GM12878 (cell line): ENCODE data around the gene MTMR3. TPM values are rescaled to one million over a fixed set of nuclear protein-coding genes. Genes with fewer than 3 reads are reported as not detected.

Experiments
- ATAC-seq: fragments of 200-7000 bp; cut with Tn5 transposase; 3 replicates; pipeline ENCODE4 v1.9.1; 2020; ENCODE audit warnings: mild to moderate bottlenecking, moderate library complexity
- BruUV-seq: library from RNA; stranded (reverse); fragments of 400-500 nt; replicated peaks from 2 replicates; lab custom pipeline; 2021; lab: Mats Ljungman, UMichigan
- CTCF ChIA-PET: fragments of 300-600 bp; sonication (Branson Sonifier 250); formaldehyde crosslinking; extraction: SDS; loops from one replicate; lab custom pipeline; 2021; ENCODE audit warnings: inconsistent platforms; lab: Yijun Ruan, JAX
- POLR2A ChIA-PET: fragments of 350-600 bp; formaldehyde crosslinking; extraction: SDS; loops from one replicate; lab custom pipeline; 2021; ENCODE audit warnings: inconsistent platforms; lab: Charles Lee
- RAD21 ChIA-PET: fragments of 300-600 bp; sonication (Branson Sonifier 250); formaldehyde crosslinking; loops from one replicate; lab custom pipeline; 2023; ENCODE audit warnings: antibody characterized with exemption; ENCODE audit not compliant: unreplicated experiment; lab: Charles Lee
- SMC1A ChIA-PET: fragments of 300-600 bp; sonication (Branson Sonifier 250); formaldehyde crosslinking; loops from one replicate; lab custom pipeline; 2023; ENCODE audit not compliant: unreplicated experiment, uncharacterized antibody; lab: Charles Lee
- DNase-seq: peaks from one replicate; pipeline ENCODE4 v3.0.0-alpha.2; 2011; ENCODE audit warnings: low read depth, low spot score
- FAIRE-seq: peaks from 3 replicates; lab custom pipeline; 2011; peaks lifted over from hg19 to GRCh38; lab: Jason Lieb, UNC
- H2AFZ ChIP-seq: 2 replicates; pipeline ENCODE4 v1.6.0; 2011; ENCODE audit warnings: low read depth, low read length, control low read depth; ENCODE audit not compliant: control insufficient read depth
- H3K27ac ChIP-seq: 2 replicates; pipeline ENCODE4 v1.5.1; 2011; ENCODE audit warnings: control low read depth; ENCODE audit not compliant: control insufficient read depth, insufficient read depth
- H3K27me3 ChIP-seq, 2 experiments: replicated peaks in 1 of 2; 2 replicates each; pipeline versions ENCODE4 v1.6.0 to v1.6.1; 2011; ENCODE audit warnings: low read length in 1 of 2; ENCODE audit not compliant: control insufficient read depth in 2 of 2, insufficient read depth in 2 of 2
- H3K36me3 ChIP-seq, 2 experiments: 2 replicates each; pipeline ENCODE4 v1.5.1; 2011; ENCODE audit warnings: low read length in 1 of 2; ENCODE audit not compliant: control insufficient read depth in 2 of 2, insufficient read depth in 2 of 2
- H3K4me1 ChIP-seq: 2 replicates; pipeline ENCODE4 v1.6.1; 2011; ENCODE audit warnings: mild to moderate bottlenecking, low read length, moderate library complexity, mixed read lengths; ENCODE audit not compliant: control insufficient read depth, insufficient read depth
- H3K4me2 ChIP-seq: 2 replicates; pipeline ENCODE4 v1.6.0; 2011; ENCODE audit warnings: control low read depth; ENCODE audit not compliant: control insufficient read depth, insufficient read depth
- H3K4me3 ChIP-seq: fragments of 200-600 bp; sonication (generic); 2 replicates; pipeline ENCODE4 v1.5.1; 2016
- H3K79me2 ChIP-seq: 2 replicates; pipeline ENCODE4 v1.6.0; 2011; ENCODE audit warnings: low read length; ENCODE audit not compliant: control insufficient read depth, insufficient read depth
- H3K9ac ChIP-seq: 2 replicates; pipeline ENCODE4 v1.8.0; 2011; ENCODE audit warnings: low read length, control low read depth, mixed read lengths; ENCODE audit not compliant: control insufficient read depth, insufficient read depth
- H3K9me3 ChIP-seq: replicated peaks from 3 replicates; pipeline ENCODE4 v1.5.1; 2011; ENCODE audit warnings: mild to moderate bottlenecking, low read length; ENCODE audit not compliant: control insufficient read depth, insufficient read depth
- H4K20me1 ChIP-seq: 2 replicates; pipeline ENCODE4 v1.6.0; 2011; ENCODE audit not compliant: control insufficient read depth, insufficient read depth
- ASH2L ChIP-seq: fragments of 300-600, 200-600 bp; sonication (generic); IDR thresholded peaks from 2 replicates; pipeline ENCODE4 v1.6.1; 2017; ENCODE audit warnings: low read depth, mild to moderate bottlenecking, borderline replicate concordance
- HDAC2 ChIP-seq: fragments of 200-600 bp; sonication (generic); IDR thresholded peaks from 2 replicates; pipeline ENCODE4 v1.6.1; 2017
- IKZF2 ChIP-seq, 2 experiments: fragments of 450-650 bp; IDR thresholded peaks; 2 replicates each; pipeline ENCODE4 v1.6.1; 2017; ENCODE audit warnings: mild to moderate bottlenecking in 2 of 2, moderate library complexity in 2 of 2
- KAT2A ChIP-seq: conservative IDR thresholded peaks from 2 replicates; pipeline ENCODE4 v1.6.1; 2011; ENCODE audit warnings: low read depth, low read length; ENCODE audit not compliant: control insufficient read depth
- KDM1A ChIP-seq: fragments of 200-600 bp; sonication (generic); IDR thresholded peaks from 2 replicates; pipeline ENCODE4 v1.6.1; 2016; ENCODE audit warnings: borderline replicate concordance
- LARP7 ChIP-seq: fragments of 450-650 bp; IDR thresholded peaks from 2 replicates; pipeline ENCODE4 v1.6.1; 2017; ENCODE audit warnings: mild to moderate bottlenecking
- NFYA ChIP-seq: IDR thresholded peaks from 2 replicates; pipeline ENCODE4 v1.6.1; 2011; ENCODE audit warnings: low read depth, mild to moderate bottlenecking, low read length, improper control_type of control experiment, borderline replicate concordance
- NKRF ChIP-seq: fragments of 450-650 bp; conservative IDR thresholded peaks from 2 replicates; pipeline ENCODE4 v1.6.1; 2017; ENCODE audit warnings: mild to moderate bottlenecking, moderate library complexity
- WGBS: methylation state at CpG from one replicate; pipeline ENCODE4 v1.1.6; 2016; ENCODE audit warnings: low lambda C conversion rate; ENCODE audit not compliant: insufficient replicate concordance, insufficient coverage; ENCODE audit errors: missing lambda C conversion rate; 5-methylcytosine and 5-hydroxymethylcytosine counted together
- in situ Hi-C: fragments of 300-500 bp; cut with MboI; formaldehyde crosslinking; loops from 9 replicates; pipeline ENCODE4 v1.14.3; 2018; ENCODE audit warnings: mixed read lengths
- intact Hi-C: fragments of 100-400 bp; cut with micrococcal nuclease; formaldehyde crosslinking; loops from one replicate; pipeline ENCODE4 v1.14.2; 2022; ENCODE audit not compliant: unreplicated experiment
- polyA plus RNA-seq, 11 experiments: library from polyadenylated mRNA; depleted of rRNA in 4 of 11; unstranded in 6 of 11; stranded (reverse) in 5 of 11; fragments of >200 nt; fragmentation: Nextera tagmentation in 4 of 11; fragmentation: Illumina TruSeq in 1 of 11; extraction: Ambion mirVana in 4 of 11; extraction: Trizol in 1 of 11; gene quantifications; 1 replicate in 1 of 11; 2 replicates in 10 of 11; pipeline versions ENCODE4 v1.2.1 to v1.2.3, GENCODE V29; 2011 to 2016; ENCODE audit warnings: inconsistent platforms in 2 of 11, missing spikeins in 2 of 11, low read depth in 1 of 11
- total RNA-seq, 4 experiments: library from RNA; depleted of rRNA in 3 of 4; stranded (reverse); fragments of >200 nt in 3 of 4; fragmentation: Illumina TruSeq in 1 of 4; extraction: Trizol in 1 of 4; gene quantifications; 2 replicates each; pipeline versions ENCODE4 v1.2.1 to v1.2.3, GENCODE V29; 2013 to 2021

MTMR3 gene
- total and polyA plus RNA-seq, 10 of the 15 experiments (the other 5 are each of a cell fraction or from before 2014, with no cell fraction given) = 1.4 to 23.7 (median 10.6) TPM

- in situ Hi-C loops = no loop called here
- CTCF ChIA-PET = interaction anchor here (0.8 to 1.8 kb wide), 2 partner anchors 16 to 392 kb away, joined by 3 to 9 read pairs; no protein-coding TSS in a partner anchor
- POLR2A ChIA-PET = no interaction called here
- H3K9ac ChIP-seq = no peak overlapping the region
- intact Hi-C loops = loop anchor here (10.0 kb wide), 1 partner anchor 104 kb away; the partner anchor contains the start of gene MTMR3
- RAD21 ChIA-PET = no interaction called here
- BruUV-seq = no TSS peak
- H2AFZ ChIP-seq = no peak overlapping the region
- H3K27ac ChIP-seq = no peak overlapping the region
- no peaks in the 10 kb centered on the region for H3K79me2 ChIP-seq
- no peaks in the 10 kb centered on the region for H4K20me1 ChIP-seq
- H3K4me2 ChIP-seq = no peak overlapping the region
- WGBS = 96% methylated on average over 2 of the region's 2 CpGs
- no peaks in the 10 kb centered on the region for H3K9me3 ChIP-seq
- no peak overlapping the region for H3K4me3 ChIP-seq
- SMC1A ChIA-PET = interaction anchor here (1.5 to 1.7 kb wide), 2 partner anchors 16 to 20 kb away, joined by 3 to 5 read pairs; no protein-coding TSS in a partner anchor
- no peak for DNase-seq
- TF ChIP-seq KDM1A = no peak
- no peak for TF ChIP-seq NFYA
- no peak for TF ChIP-seq NKRF
- TF ChIP-seq IKZF2 (IDR thresholded peaks at IDR 0.05) = no peak
- TF ChIP-seq ASH2L = no peak
- no peak for TF ChIP-seq HDAC2
- TF ChIP-seq KAT2A = no peak
- no peak for TF ChIP-seq LARP7
- H3K4me1 ChIP-seq = no peaks in the 10 kb centered on the region
- peaks cover 0 to 2% of the 10 kb centered on the region in 2 experiments; a peak in 2 of 4 replicates for H3K36me3 ChIP-seq
- no peaks in the 10 kb centered on the region for H3K27me3 ChIP-seq
- ATAC-seq = no peak
- FAIRE-seq = no peak
These were observed 105.7 kb downstream of the MTMR3 start for GRCh38 chr22:29988719-29989118.
